ENCODE results near the gene QRFP.

DNA sequence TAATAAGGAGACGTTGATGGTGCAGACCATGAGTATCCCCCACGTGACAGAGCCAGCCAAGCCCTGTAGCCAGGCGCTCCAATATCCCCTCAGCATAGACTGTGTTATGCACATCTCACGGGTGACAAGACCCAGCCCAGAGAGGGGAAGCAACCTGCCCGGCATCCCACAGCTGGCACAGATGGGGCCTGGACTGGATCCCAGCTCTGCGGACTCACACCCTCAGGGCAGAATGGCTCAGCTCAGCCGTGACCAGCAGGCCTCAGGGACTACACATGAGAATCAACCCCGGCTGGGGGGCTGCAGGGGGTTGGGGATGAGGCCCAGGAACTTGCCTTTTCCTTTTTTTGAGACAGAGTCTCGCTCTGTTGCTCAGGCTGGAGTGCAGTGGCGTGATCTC lies 30.7 kb upstream of the QRFP start:
- TF ChIP-seq MAX (IDR thresholded peaks at IDR 0.05; ENCODE audit: low read depth) (no peak), REST (IDR thresholded peaks at IDR 0.05; ENCODE audit: low read depth, low read length) (no peak), SIN3A (IDR thresholded peaks at IDR 0.05; ENCODE audit: borderline replicate concordance, low read depth, low read length) (no peak), NRF1 (IDR thresholded peaks at IDR 0.05; ENCODE audit: low read depth, low read length) (no peak)
- TF ChIP-seq, protein P1, sequence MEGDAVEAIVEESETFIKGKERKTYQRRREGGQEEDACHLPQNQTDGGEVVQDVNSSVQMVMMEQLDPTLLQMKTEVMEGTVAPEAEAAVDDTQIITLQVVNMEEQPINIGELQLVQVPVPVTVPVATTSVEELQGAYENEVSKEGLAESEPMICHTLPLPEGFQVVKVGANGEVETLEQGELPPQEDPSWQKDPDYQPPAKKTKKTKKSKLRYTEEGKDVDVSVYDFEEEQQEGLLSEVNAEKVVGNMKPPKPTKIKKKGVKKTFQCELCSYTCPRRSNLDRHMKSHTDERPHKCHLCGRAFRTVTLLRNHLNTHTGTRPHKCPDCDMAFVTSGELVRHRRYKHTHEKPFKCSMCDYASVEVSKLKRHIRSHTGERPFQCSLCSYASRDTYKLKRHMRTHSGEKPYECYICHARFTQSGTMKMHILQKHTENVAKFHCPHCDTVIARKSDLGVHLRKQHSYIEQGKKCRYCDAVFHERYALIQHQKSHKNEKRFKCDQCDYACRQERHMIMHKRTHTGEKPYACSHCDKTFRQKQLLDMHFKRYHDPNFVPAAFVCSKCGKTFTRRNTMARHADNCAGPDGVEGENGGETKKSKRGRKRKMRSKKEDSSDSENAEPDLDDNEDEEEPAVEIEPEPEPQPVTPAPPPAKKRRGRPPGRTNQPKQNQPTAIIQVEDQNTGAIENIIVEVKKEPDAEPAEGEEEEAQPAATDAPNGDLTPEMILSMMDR (IDR thresholded peaks at IDR 0.05): no peak

Measured in SK-N-SH (cell line).